B cell (primary cell): ENCODE results near the gene PTCHD4. TPM values are rescaled to one million over a fixed set of nuclear protein-coding genes. Genes with fewer than 3 reads are reported as not detected.

Source experiments
- ATAC-seq: fragments of 200-7000 bp; cut with Tn5 transposase; one replicate; pipeline ENCODE4 v1.10.0; 2021; ENCODE audit warnings: low read depth, mild to moderate bottlenecking, moderate number of reproducible peaks, moderate library complexity
- CTCF ChIA-PET: fragments of 350-600 bp; sonication (Branson Sonifier 250); formaldehyde crosslinking; loops from one replicate; lab custom pipeline; 2021; ENCODE audit warnings: antibody characterized with exemption, inconsistent platforms; lab: Charles Lee
- POLR2A ChIA-PET: fragments of 350-600 bp; sonication (Branson Sonifier 250); formaldehyde crosslinking; loops from one replicate; lab custom pipeline; 2021; ENCODE audit warnings: antibody characterized with exemption; lab: Charles Lee
- DNase-seq: peaks from one replicate; pipeline ENCODE4 v3.0.0; 2013
- H2AFZ ChIP-seq: 2 replicates; pipeline ENCODE4 v1.6.1; 2012; ENCODE audit warnings: mild to moderate bottlenecking, low read depth, low read length; ENCODE audit not compliant: insufficient read depth, poor library complexity, severe bottlenecking
- H3K27ac ChIP-seq, 2 donors: 1 replicate in 1 of 2; 2 replicates in 1 of 2; pipeline ENCODE4 v1.5.1; 2012 to 2013; ENCODE audit warnings: low read length in 2 of 2, mild to moderate bottlenecking in 2 of 2, moderate library complexity in 1 of 2
- H3K27me3 ChIP-seq, 4 experiments: fragments of 200-600 bp in 1 of 4; sonication (generic) in 1 of 4; replicated peaks in 1 of 4; 1 replicate in 2 of 4; 2 replicates in 2 of 4; pipeline versions ENCODE4 v1.6.1 to v1.7.0; 2013 to 2016; ENCODE audit warnings: low read length in 3 of 4, mild to moderate bottlenecking in 2 of 4, mixed read lengths in 1 of 4, moderate library complexity in 1 of 4; ENCODE audit not compliant: insufficient read depth in 4 of 4, control insufficient read depth in 3 of 4; ENCODE audit errors: control extremely low read depth in 1 of 4
- H3K36me3 ChIP-seq, 2 experiments: replicated peaks in 1 of 2; 1 replicate in 1 of 2; 2 replicates in 1 of 2; pipeline versions ENCODE4 v1.6.1 to v1.7.1; 2013; ENCODE audit warnings: low read length in 1 of 2; ENCODE audit not compliant: insufficient read depth in 2 of 2, control insufficient read depth in 1 of 2; ENCODE audit errors: control extremely low read depth in 1 of 2, extremely low read depth in 1 of 2
- H3K4me1 ChIP-seq, 2 donors: fragments of 200-600 bp in 1 of 2; sonication (generic) in 1 of 2; 1 replicate in 1 of 2; 2 replicates in 1 of 2; pipeline versions ENCODE4 v1.5.1 to v1.6.1; 2013 to 2017; ENCODE audit warnings: low read length in 2 of 2; ENCODE audit not compliant: control insufficient read depth in 2 of 2, insufficient read depth in 2 of 2
- H3K4me2 ChIP-seq: replicated peaks from 2 replicates; pipeline ENCODE3; 2012; ENCODE audit warnings: mild to moderate bottlenecking, low read depth, low read length; ENCODE audit not compliant: poor library complexity, severe bottlenecking
- H3K4me3 ChIP-seq, 5 experiments: fragments of 200-600 bp in 1 of 5; sonication (generic) in 1 of 5; 1 replicate in 3 of 5; 2 replicates in 2 of 5; pipeline versions ENCODE4 v1.5.1 to v1.7.0; 2011 to 2016; ENCODE audit warnings: low read length in 4 of 5, mild to moderate bottlenecking in 4 of 5, low read depth in 2 of 5, control low read depth in 1 of 5, moderate library complexity in 1 of 5; ENCODE audit not compliant: insufficient read depth in 1 of 5; ENCODE audit errors: control extremely low read depth in 1 of 5, extremely low read depth in 1 of 5
- H3K79me2 ChIP-seq: fragments of 200-600 bp; sonication (generic); one replicate; pipeline ENCODE4 v1.6.0; 2016; ENCODE audit warnings: low read length; ENCODE audit not compliant: control insufficient read depth, insufficient read depth
- H3K9ac ChIP-seq: fragments of 200-600 bp; sonication (generic); 2 replicates; pipeline ENCODE4 v1.6.1; 2017; ENCODE audit warnings: mild to moderate bottlenecking, low read length, moderate library complexity
- H3K9me3 ChIP-seq, 3 donors: one replicate each; pipeline versions ENCODE4 v1.6.1 to v1.7.1; 2013; ENCODE audit warnings: low read length in 2 of 3; ENCODE audit not compliant: control insufficient read depth in 2 of 3, insufficient read depth in 1 of 3; ENCODE audit errors: control extremely low read depth in 1 of 3
- H4K20me1 ChIP-seq: 2 replicates; pipeline ENCODE4 v1.6.0; 2012; ENCODE audit warnings: mild to moderate bottlenecking, low read length; ENCODE audit not compliant: insufficient read depth, control insufficient read depth, poor library complexity, severe bottlenecking
- H3K27ac Mint-ChIP-seq: one replicate; pipeline ENCODE4 v1.8.0; 2021; ENCODE audit warnings: mixed read lengths
- H3K27me3 Mint-ChIP-seq: one replicate; pipeline ENCODE4 v1.8.0; 2021; ENCODE audit warnings: mixed read lengths
- H3K4me1 Mint-ChIP-seq: one replicate; pipeline ENCODE4 v1.8.0; 2021; ENCODE audit warnings: mixed read lengths
- H3K4me3 Mint-ChIP-seq: one replicate; pipeline ENCODE4 v1.8.0; 2021; ENCODE audit warnings: mixed read lengths
- H3K9me3 Mint-ChIP-seq: one replicate; pipeline ENCODE4 v1.8.0; 2022; ENCODE audit warnings: mixed read lengths; ENCODE audit not compliant: insufficient read depth
- CTCF ChIP-seq: fragments of 200-600 bp; IDR thresholded peaks from one replicate; pipeline ENCODE4 v1.8.0; 2022; ENCODE audit warnings: antibody characterized with exemption, mild to moderate bottlenecking
- EZH2 ChIP-seq: IDR thresholded peaks from 2 replicates; pipeline ENCODE4 v1.6.1; 2012; ENCODE audit warnings: borderline replicate concordance, low read depth, mild to moderate bottlenecking, moderate library complexity, low read length; ENCODE audit not compliant: insufficient read depth, poor library complexity, severe bottlenecking
- WGBS: methylation state at CpG from one replicate; pipeline ENCODE4 v1.1.5; 2013; ENCODE audit warnings: missing lambda C conversion rate; ENCODE audit not compliant: insufficient coverage; 5-methylcytosine and 5-hydroxymethylcytosine counted together
- intact Hi-C: fragments of 100-400 bp; cut with micrococcal nuclease; formaldehyde crosslinking; loops from one replicate; pipeline ENCODE4 v1.10.0; 2022
- polyA plus RNA-seq: library from polyadenylated mRNA; depleted of rRNA; stranded (reverse); fragments of >200 nt; gene quantifications from 2 replicates; pipeline ENCODE4 v1.2.3, GENCODE V29; 2012
- total RNA-seq, 2 donors: library from RNA; stranded (reverse); fragments of 120-200 nt in 1 of 2; gene quantifications; 1 replicate in 1 of 2; 2 replicates in 1 of 2; pipeline versions ENCODE4 v1.2.3 to v1.2.4, GENCODE V29; 2013 to 2022

The PTCHD4 gene
- total and polyA plus RNA-seq, 2 donors (not counting 1 experiment from before 2014, with no cell fraction given): not detected

- no peak overlapping the region for H3K4me2 ChIP-seq
- H3K9me3 ChIP-seq: no peaks in the 10 kb centered on the region
- no peaks in the 10 kb centered on the region for H3K27me3 Mint-ChIP-seq
- H4K20me1 ChIP-seq: no peaks in the 10 kb centered on the region
- H3K4me1 Mint-ChIP-seq: no peaks in the 10 kb centered on the region
- H3K4me1 ChIP-seq: no peaks in the 10 kb centered on the region
- no peak for DNase-seq
- WGBS: no CpG with 5 or more reads among the region's 3 CpGs
- peaks cover 2% of the 10 kb centered on the region for H3K9me3 Mint-ChIP-seq
- no peaks in the 10 kb centered on the region for H3K79me2 ChIP-seq
- no peak overlapping the region for H3K4me3 ChIP-seq
- no peak overlapping the region for H3K4me3 Mint-ChIP-seq
- ATAC-seq: no peak
- H3K9ac ChIP-seq: no peak overlapping the region
- H3K36me3 ChIP-seq: no peaks in the 10 kb centered on the region
- no peak overlapping the region for H3K27ac Mint-ChIP-seq
- TF ChIP-seq CTCF (no peak), EZH2 (no peak)
- no peak overlapping the region for H2AFZ ChIP-seq
- CTCF ChIA-PET: no interaction called here
- H3K27me3 ChIP-seq: no peaks in the 10 kb centered on the region
- no peak overlapping the region for H3K27ac ChIP-seq
- POLR2A ChIA-PET: no interaction called here
- intact Hi-C loops: no loop called here
Measured at GRCh38 chr6:48144021-48144420, 33.0 kb upstream of the PTCHD4 start.

- Mint-ChIP-seq H3K27me3 (no peaks in the 10 kb centered on the region), H3K4me1 (no peaks in the 10 kb centered on the region), H3K9me3 (peaks cover 2% of the 10 kb centered on the region), H3K27ac (no peak overlapping the region), H3K4me3 (no peak overlapping the region)
- no peak for DNase-seq
- Histone ChIP-seq H3K27me3 (no peaks in the 10 kb centered on the region), H3K4me2 (no peak overlapping the region), H3K27ac (no peak overlapping the region), H2AFZ (no peak overlapping the region), H3K4me1 (no peaks in the 10 kb centered on the region), H3K9me3 (no peaks in the 10 kb centered on the region), H3K79me2 (no peaks in the 10 kb centered on the region), H3K9ac (no peak overlapping the region), H4K20me1 (no peaks in the 10 kb centered on the region), H3K36me3 (no peaks in the 10 kb centered on the region), H3K4me3 (no peak overlapping the region)
- POLR2A ChIA-PET: no interaction called here
- TF ChIP-seq CTCF: no peak
- no peak for TF ChIP-seq EZH2
- 56% methylated on average over 1 of the region's 2 CpGs for WGBS
- ATAC-seq: no peak
- CTCF ChIA-PET: no interaction called here
- intact Hi-C loops: no loop called here
Measured at GRCh38 chr6:48141975-48142374, 31.0 kb upstream of the PTCHD4 start.
